ENCODE results near the gene NXNL1.

Gene NXNL1

GRCh38 chr19:17419621-17420474 lies 40.9 kb downstream of the NXNL1 start, which contains the start of gene MVB12A:
Gene MVB12A, plus strand, starts transcription at chr19:17420047. Its CDS starts 89 bp downstream, at chr19:17420136.
- DNase-seq (ENCODE audit: low read depth) = peak; percentile 89

GRCh38 chr19:17419154-17419620 lies 41.5 kb downstream of the NXNL1 start:
- DNase-seq (ENCODE audit: low read depth) = no peak

GRCh38 chr19:17418710-17419109 lies 42.0 kb downstream of the NXNL1 start:
- no peak for DNase-seq (ENCODE audit: low read depth)

- no peak for DNase-seq (ENCODE audit: low read depth)
Observed at GRCh38 chr19:17415121-17415520, 45.6 kb downstream of the NXNL1 start.

GRCh38 chr19:17414097-17414496 lies 46.6 kb downstream of the NXNL1 start:
- DNase-seq (ENCODE audit: low read depth) = no peak

- DNase-seq (ENCODE audit: low read depth) = no peak
Observed at GRCh38 chr19:17411801-17412200, 48.9 kb downstream of the NXNL1 start.

- DNase-seq (ENCODE audit: low read depth) = no peak
Observed at GRCh38 chr19:17409990-17410389, 50.7 kb downstream of the NXNL1 start.

- no peak for DNase-seq (ENCODE audit: low read depth)
Observed at GRCh38 chr19:17406887-17407196, 53.9 kb downstream of the NXNL1 start.

- no peak for DNase-seq (ENCODE audit: low read depth)
Observed at GRCh38 chr19:17406046-17406886, 54.5 kb downstream of the NXNL1 start.
